ENCODE data around the gene ARSG. TPM values are rescaled to one million over a fixed set of nuclear protein-coding genes. Genes with fewer than 3 reads are reported as not detected.

ARSG gene
- total and polyA plus RNA-seq, 5 donors from 2014 or later: 10.3 to 21.8 (median 13.2) TPM

DNA sequence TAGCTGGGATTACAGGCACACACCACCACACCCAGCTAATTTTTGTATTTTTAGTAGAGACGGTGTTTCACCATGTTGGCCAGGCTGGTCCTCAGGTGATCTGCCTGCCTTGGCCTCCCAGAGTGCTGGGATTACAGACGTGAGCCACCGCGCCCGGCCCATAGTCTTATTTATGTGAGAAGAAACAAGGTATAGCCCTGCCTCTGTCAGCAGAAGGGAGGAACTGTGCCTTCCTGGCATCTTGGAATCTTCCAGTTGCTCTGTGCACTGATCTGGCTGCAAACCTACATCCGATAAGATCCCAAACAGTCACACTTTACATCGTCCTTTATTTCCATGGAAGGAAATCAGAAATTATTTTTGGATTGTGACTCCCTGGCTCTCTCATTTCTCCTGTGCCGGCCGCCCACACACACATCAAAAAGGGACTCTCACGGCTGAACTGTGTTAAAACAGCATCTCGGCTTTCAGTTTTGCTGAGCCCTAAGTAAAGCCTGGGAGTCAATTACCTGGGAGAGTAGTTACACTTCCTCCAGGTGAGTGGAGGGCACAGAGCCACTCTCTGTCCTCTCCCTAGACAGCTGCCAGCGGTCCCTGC lies 142.7 kb downstream of the ARSG start:
- no peaks in the 10 kb centered on the region for H3K9me3 Mint-ChIP-seq
- no peak overlapping the region for H3K4me3 ChIP-seq (ENCODE audit: low read depth, low read length)
- peaks cover 25% of the 10 kb centered on the region for H3K4me1 ChIP-seq (ENCODE audit: control insufficient read depth, insufficient read depth, low read length, poor library complexity, severe bottlenecking)
- peaks cover 8% of the 10 kb centered on the region for H3K36me3 ChIP-seq (ENCODE audit: control insufficient read depth, insufficient read depth, low read length)
- peaks cover 6% of the 10 kb centered on the region for H3K36me3 Mint-ChIP-seq
- DNase-seq (no peak), ATAC-seq (ENCODE audit: low read depth in 2 of 2) (no peak)
- H3K27me3 ChIP-seq (ENCODE audit: control insufficient read depth, insufficient read depth, low read length): no peaks in the 10 kb centered on the region
- no peaks in the 10 kb centered on the region for H3K9me3 ChIP-seq (ENCODE audit: control insufficient read depth in 2 of 2, low read length in 2 of 2)
- H3K27ac ChIP-seq (ENCODE audit: insufficient read depth, low read length, poor library complexity, severe bottlenecking): no peak overlapping the region
- no peak overlapping the region for H3K4me3 Mint-ChIP-seq
- no peaks in the 10 kb centered on the region for H3K27me3 Mint-ChIP-seq
- H3K4me1 Mint-ChIP-seq: peaks cover 21 to 44% (median 35%) of the 10 kb centered on the region in 4 donors
- H3K27ac Mint-ChIP-seq: peak overlapping the region in 1 of 3 donors; percentile 58

DNA sequence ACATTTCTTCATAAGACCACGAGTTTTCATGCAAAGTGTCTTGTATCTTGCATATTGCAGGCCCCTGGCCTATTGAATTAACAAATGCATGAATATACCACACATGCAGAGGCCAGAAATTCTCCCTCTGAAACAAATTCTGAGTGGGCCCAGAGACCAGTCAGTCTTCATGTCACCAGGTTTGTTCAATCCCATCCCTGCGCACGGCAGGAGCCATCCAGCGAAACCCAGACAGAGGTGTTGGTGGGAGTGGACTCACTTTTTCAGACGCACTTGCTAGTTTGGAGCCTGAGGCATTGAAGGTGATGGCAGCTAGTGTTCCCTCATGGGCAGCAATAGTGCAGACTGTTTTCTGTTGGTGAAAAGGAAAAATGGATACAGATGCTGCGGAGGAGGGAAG lies 144.1 kb downstream of the ARSG start:
- ATAC-seq (ENCODE audit: low read depth in 2 of 2) (no peak), DNase-seq (no peak)

DNA sequence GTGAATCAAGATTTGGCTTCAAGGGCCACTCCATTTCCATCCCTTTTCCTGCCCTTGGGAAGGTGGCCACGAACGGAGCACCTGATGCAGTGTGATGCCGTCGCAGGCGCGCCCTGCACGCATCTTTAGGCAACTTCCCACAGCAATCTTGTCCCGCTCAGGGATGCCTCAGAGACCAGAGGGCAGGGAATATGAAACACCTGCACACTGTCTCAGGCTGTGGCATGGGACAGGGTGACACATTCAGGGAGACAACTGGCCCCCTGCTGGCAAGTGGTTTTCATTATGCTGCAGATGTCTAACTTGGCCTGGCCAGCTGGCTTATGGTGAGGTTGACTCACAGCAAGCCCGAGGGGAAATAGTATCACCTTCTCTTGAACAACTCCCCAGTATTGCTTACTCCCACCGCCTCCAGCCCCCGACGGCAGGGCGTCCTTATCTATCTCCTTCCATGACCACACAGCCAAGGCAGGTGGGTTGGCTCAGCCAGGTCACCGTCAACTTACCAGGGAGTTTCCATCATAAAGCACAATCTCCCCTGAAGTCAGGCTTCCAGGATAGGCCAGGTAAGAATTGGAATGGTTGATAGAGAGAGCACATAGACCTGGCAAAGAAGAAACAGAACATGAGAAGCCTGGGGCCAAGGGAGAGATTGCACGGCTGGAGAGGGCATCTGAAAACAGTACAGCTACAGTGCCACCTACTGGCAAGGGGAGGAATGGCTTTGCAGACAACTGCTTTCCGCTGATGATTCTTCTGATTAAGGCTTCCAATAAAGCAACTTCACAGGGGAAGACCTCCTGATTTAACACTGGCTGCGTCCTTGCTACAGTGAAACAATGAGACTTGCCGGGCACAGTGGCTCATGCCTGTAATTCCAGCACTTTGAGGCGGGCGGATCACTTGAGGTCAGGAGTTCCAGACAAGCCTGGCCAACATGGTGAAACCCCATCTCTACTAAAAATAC lies 144.9 kb downstream of the ARSG start:
- Histone ChIP-seq H3K36me3 (ENCODE audit: control insufficient read depth, insufficient read depth, low read length) (peaks cover 6% of the 10 kb centered on the region), H3K4me3 (ENCODE audit: low read depth, low read length) (no peak overlapping the region), H3K27ac (ENCODE audit: insufficient read depth, low read length, poor library complexity, severe bottlenecking) (peak overlapping the region; percentile 49), H3K27me3 (ENCODE audit: control insufficient read depth, insufficient read depth, low read length) (no peaks in the 10 kb centered on the region), H3K9me3 (ENCODE audit: control insufficient read depth in 2 of 2, low read length in 2 of 2) (no peaks in the 10 kb centered on the region), H3K4me1 (ENCODE audit: control insufficient read depth, insufficient read depth, low read length, poor library complexity, severe bottlenecking) (peaks cover 25% of the 10 kb centered on the region)
- H3K27ac Mint-ChIP-seq: peak overlapping the region; percentile 4 to 76 (median 74)
- DNase-seq: peak; percentile 71 to 89 (median 85)
- ATAC-seq (ENCODE audit: low read depth in 2 of 2): peak; percentile 75 to 79
- peak overlapping the region; percentile 0 to 80 (median 42) for H3K4me3 Mint-ChIP-seq
- peaks cover 29 to 53% (median 36%) of the 10 kb centered on the region in 4 donors for H3K4me1 Mint-ChIP-seq
- H3K36me3 Mint-ChIP-seq: peaks cover 3% of the 10 kb centered on the region
- no peaks in the 10 kb centered on the region for H3K27me3 Mint-ChIP-seq
- H3K9me3 Mint-ChIP-seq: no peaks in the 10 kb centered on the region

More for the DNA sequence above, 144.1 kb downstream of the ARSG start:
- Mint-ChIP-seq H3K9me3 (no peaks in the 10 kb centered on the region), H3K4me3 (no peak overlapping the region), H3K4me1 (peaks cover 26 to 48% (median 36%) of the 10 kb centered on the region in 4 donors), H3K36me3 (peaks cover 3% of the 10 kb centered on the region), H3K27me3 (no peaks in the 10 kb centered on the region), H3K27ac (no peak overlapping the region)
- peaks cover 6% of the 10 kb centered on the region for H3K36me3 ChIP-seq (ENCODE audit: control insufficient read depth, insufficient read depth, low read length)
- H3K4me3 ChIP-seq (ENCODE audit: low read depth, low read length): no peak overlapping the region
- H3K27me3 ChIP-seq (ENCODE audit: control insufficient read depth, insufficient read depth, low read length): no peaks in the 10 kb centered on the region
- H3K27ac ChIP-seq (ENCODE audit: insufficient read depth, low read length, poor library complexity, severe bottlenecking): no peak overlapping the region
- H3K9me3 ChIP-seq (ENCODE audit: control insufficient read depth in 2 of 2, low read length in 2 of 2): no peaks in the 10 kb centered on the region
- H3K4me1 ChIP-seq (ENCODE audit: control insufficient read depth, insufficient read depth, low read length, poor library complexity, severe bottlenecking): peaks cover 25% of the 10 kb centered on the region

DNA sequence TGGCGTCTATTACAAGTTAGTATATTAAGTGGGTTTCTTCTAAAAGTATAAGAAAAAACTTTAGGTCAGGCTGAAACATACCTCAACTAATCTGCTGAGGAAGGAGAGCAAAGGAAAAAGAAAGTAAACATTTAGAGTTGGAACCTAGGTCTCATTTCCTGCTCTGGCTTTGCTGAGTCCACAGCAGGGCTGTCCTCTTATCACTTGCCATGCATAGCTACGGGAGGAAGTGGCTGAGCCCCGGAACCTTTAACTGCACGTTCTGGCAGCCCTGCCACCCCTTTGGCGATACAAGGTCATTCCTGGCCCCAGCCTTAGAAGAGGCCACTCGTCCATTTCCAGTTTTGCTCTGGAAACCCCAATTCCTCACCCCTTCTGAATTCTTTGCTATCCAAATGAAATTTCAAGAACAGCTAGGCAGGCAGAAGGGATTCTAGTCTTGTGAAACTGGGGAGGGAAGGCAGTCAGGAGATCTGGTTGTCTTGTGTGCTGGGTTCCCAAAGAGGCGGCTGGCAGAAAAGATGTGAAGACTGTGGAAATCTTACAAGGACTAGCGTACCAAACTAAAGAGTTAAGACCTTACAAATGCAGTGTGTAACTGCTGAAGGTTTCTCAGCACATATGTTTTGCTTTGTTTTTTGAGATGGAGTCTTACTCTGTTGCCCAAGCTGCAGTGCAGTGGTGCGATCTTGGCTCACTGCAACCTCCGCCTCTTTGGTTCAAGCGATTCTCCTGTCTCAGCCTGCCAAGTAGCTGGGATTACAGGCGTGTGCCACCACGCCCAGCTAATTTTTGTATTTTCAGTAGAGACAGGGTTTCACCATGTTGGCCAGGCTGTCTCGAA lies 146.9 kb downstream of the ARSG start:
- Mint-ChIP-seq H3K4me1 (peaks cover 22 to 49% (median 28%) of the 10 kb centered on the region in 4 donors), H3K27me3 (no peaks in the 10 kb centered on the region), H3K27ac (peak overlapping the region; percentile 86 to 95 (median 90)), H3K4me3 (peak overlapping the region; percentile 69 to 91 (median 82)), H3K9me3 (no peaks in the 10 kb centered on the region), H3K36me3 (peaks cover 3% of the 10 kb centered on the region)
- peak; percentile 74 to 76 for ATAC-seq (ENCODE audit: low read depth in 2 of 2)
- H3K4me3 ChIP-seq (ENCODE audit: low read depth, low read length): peak overlapping the region; percentile 74
- peaks cover 25% of the 10 kb centered on the region for H3K4me1 ChIP-seq (ENCODE audit: control insufficient read depth, insufficient read depth, low read length, poor library complexity, severe bottlenecking)
- H3K27ac ChIP-seq (ENCODE audit: insufficient read depth, low read length, poor library complexity, severe bottlenecking): peak overlapping the region; percentile 71
- peaks cover under 1% of the 10 kb centered on the region for H3K36me3 ChIP-seq (ENCODE audit: control insufficient read depth, insufficient read depth, low read length)
- H3K27me3 ChIP-seq (ENCODE audit: control insufficient read depth, insufficient read depth, low read length): no peaks in the 10 kb centered on the region
- H3K9me3 ChIP-seq (ENCODE audit: control insufficient read depth in 2 of 2, low read length in 2 of 2): no peaks in the 10 kb centered on the region
- peak in 2 of 3 donors; percentile 45 to 90 for DNase-seq

DNA sequence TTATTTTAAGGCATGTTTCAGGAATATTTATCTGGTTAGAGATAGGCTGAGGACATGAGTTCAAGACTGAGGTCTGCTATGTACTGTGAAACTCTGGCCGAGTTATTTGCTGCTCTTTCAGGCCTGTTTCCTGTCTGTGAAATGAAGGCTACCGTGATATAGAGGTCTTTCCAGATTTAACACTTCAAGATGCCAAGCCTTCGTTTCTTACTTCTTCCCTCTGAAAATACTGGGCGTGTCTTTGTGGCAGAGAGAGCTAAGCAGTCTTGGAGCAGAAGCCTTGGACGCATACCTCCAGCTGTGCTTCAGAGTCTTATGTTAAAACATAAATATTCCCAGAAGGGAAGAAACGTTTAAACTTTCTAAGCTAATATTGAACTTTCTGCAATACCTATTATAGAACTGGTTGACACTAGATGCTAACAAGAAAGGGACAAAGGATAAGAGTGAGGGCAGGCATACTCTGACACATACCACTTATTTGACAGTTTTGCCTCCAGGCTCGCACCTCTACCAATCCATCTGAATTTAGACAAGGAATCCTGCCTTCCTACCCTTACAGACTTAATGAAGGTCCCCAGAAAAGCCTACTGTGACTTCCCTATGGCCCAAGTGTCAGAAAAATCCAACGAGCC lies 148.5 kb downstream of the ARSG start:
- no peaks in the 10 kb centered on the region for H3K36me3 ChIP-seq (ENCODE audit: control insufficient read depth, insufficient read depth, low read length)
- H3K9me3 Mint-ChIP-seq: no peaks in the 10 kb centered on the region
- H3K27me3 Mint-ChIP-seq: no peaks in the 10 kb centered on the region
- ATAC-seq (ENCODE audit: low read depth in 2 of 2) (no peak), DNase-seq (no peak)
- no peak overlapping the region for H3K27ac ChIP-seq (ENCODE audit: insufficient read depth, low read length, poor library complexity, severe bottlenecking)
- H3K4me3 Mint-ChIP-seq: no peak overlapping the region
- peaks cover 22 to 49% (median 28%) of the 10 kb centered on the region in 4 donors for H3K4me1 Mint-ChIP-seq
- peaks cover 25% of the 10 kb centered on the region for H3K4me1 ChIP-seq (ENCODE audit: control insufficient read depth, insufficient read depth, low read length, poor library complexity, severe bottlenecking)
- H3K27me3 ChIP-seq (ENCODE audit: control insufficient read depth, insufficient read depth, low read length): no peaks in the 10 kb centered on the region
- H3K36me3 Mint-ChIP-seq: peaks cover 9% of the 10 kb centered on the region
- H3K27ac Mint-ChIP-seq: peak overlapping the region; percentile 58 to 82 (median 74)
- no peaks in the 10 kb centered on the region for H3K9me3 ChIP-seq (ENCODE audit: control insufficient read depth in 2 of 2, low read length in 2 of 2)
- no peak overlapping the region for H3K4me3 ChIP-seq (ENCODE audit: low read depth, low read length)

DNA sequence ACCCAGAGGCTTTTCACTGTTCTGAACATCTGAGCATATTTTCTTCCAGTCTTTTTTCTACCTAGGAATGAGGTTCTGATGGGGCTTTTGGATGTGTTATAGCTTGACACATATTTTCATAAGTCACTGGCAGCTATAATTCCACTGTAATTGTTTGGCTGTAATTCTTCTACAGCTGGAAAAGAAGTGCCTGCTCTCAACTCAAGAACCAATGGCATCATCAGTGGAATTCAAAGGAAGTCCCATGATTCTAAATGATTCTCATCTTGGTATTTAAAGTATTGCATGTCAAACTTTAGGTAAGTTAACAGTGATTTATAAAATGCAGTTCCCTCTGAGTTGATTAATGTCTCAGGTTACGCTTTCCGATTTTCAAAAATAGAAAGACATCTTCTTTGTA lies 149.2 kb downstream of the ARSG start:
- H3K4me1 ChIP-seq (ENCODE audit: control insufficient read depth, insufficient read depth, low read length, poor library complexity, severe bottlenecking): peaks cover 25% of the 10 kb centered on the region
- no peak for ATAC-seq (ENCODE audit: low read depth in 2 of 2)
- no peak for DNase-seq
- Mint-ChIP-seq H3K36me3 (peaks cover 9% of the 10 kb centered on the region), H3K4me3 (no peak overlapping the region), H3K27me3 (no peaks in the 10 kb centered on the region), H3K4me1 (peaks cover 22 to 49% (median 28%) of the 10 kb centered on the region in 4 donors), H3K27ac (peak overlapping the region in 2 of 3 donors; percentile 79 to 88), H3K9me3 (no peaks in the 10 kb centered on the region)
- H3K27ac ChIP-seq (ENCODE audit: insufficient read depth, low read length, poor library complexity, severe bottlenecking): no peak overlapping the region
- no peak overlapping the region for H3K4me3 ChIP-seq (ENCODE audit: low read depth, low read length)
- H3K36me3 ChIP-seq (ENCODE audit: control insufficient read depth, insufficient read depth, low read length): no peaks in the 10 kb centered on the region
- H3K9me3 ChIP-seq (ENCODE audit: control insufficient read depth in 2 of 2, low read length in 2 of 2): no peaks in the 10 kb centered on the region
- no peaks in the 10 kb centered on the region for H3K27me3 ChIP-seq (ENCODE audit: control insufficient read depth, insufficient read depth, low read length)
